Endothelial cell (in vitro differentiated cells): Measurements from ENCODE around the gene LDAF1. TPM values are rescaled to one million over a fixed set of nuclear protein-coding genes. Genes with fewer than 3 reads are reported as not detected.

ENCODE experiments used
- DNase-seq: peaks from one replicate; pipeline ENCODE4 v3.0.0; 2021; ENCODE audit warnings: low spot score
- H3K27ac Mint-ChIP-seq: one replicate; pipeline ENCODE4 v1.8.0; 2021; ENCODE audit warnings: mixed read lengths, inconsistent platforms; ENCODE audit not compliant: unreplicated experiment
- H3K27me3 Mint-ChIP-seq: one replicate; pipeline ENCODE4 v1.8.0; 2021; ENCODE audit warnings: mild to moderate bottlenecking, moderate library complexity, mixed read lengths, inconsistent platforms; ENCODE audit not compliant: unreplicated experiment
- H3K36me3 Mint-ChIP-seq: one replicate; pipeline ENCODE4 v1.8.0; 2021; ENCODE audit warnings: mild to moderate bottlenecking, low read depth, mixed read lengths, inconsistent platforms; ENCODE audit not compliant: unreplicated experiment
- H3K4me1 Mint-ChIP-seq: one replicate; pipeline ENCODE4 v1.8.0; 2021; ENCODE audit warnings: mild to moderate bottlenecking, mixed read lengths, inconsistent platforms; ENCODE audit not compliant: unreplicated experiment
- H3K4me3 Mint-ChIP-seq: one replicate; pipeline ENCODE4 v1.8.0; 2021; ENCODE audit warnings: mild to moderate bottlenecking, mixed read lengths, inconsistent platforms; ENCODE audit not compliant: unreplicated experiment
- H3K9me3 Mint-ChIP-seq: one replicate; pipeline ENCODE4 v1.8.0; 2021; ENCODE audit warnings: mixed read lengths, inconsistent platforms; ENCODE audit not compliant: unreplicated experiment
- CTCF ChIP-seq: fragments of 200-600 bp; sonication (generic); IDR thresholded peaks from one replicate; pipeline ENCODE4 v1.5.0; 2021; ENCODE audit warnings: antibody characterized with exemption; ENCODE audit not compliant: unreplicated experiment
- total RNA-seq: library from RNA; stranded (reverse); fragmentation: NEBNext Ultra II Directional; extraction: Animal tissue kit (Norgen Biotek cat#: 25700); gene quantifications from one replicate; pipeline ENCODE4 v1.2.1, GENCODE V29; 2021; ENCODE audit not compliant: unreplicated experiment

The LDAF1 gene
- total RNA-seq, 1 donor from 2014 or later: 27.9 TPM

GRCh38 chr16:21206550-21206949 is 48.1 kb downstream of the LDAF1 start:
- peaks cover 2% of the 10 kb centered on the region for H3K27me3 Mint-ChIP-seq
- no peak for DNase-seq
- H3K9me3 Mint-ChIP-seq: no peaks in the 10 kb centered on the region
- TF ChIP-seq CTCF: no peak
- H3K4me3 Mint-ChIP-seq: no peak overlapping the region
- H3K4me1 Mint-ChIP-seq: peaks cover 8% of the 10 kb centered on the region
- H3K27ac Mint-ChIP-seq: no peak overlapping the region
- H3K36me3 Mint-ChIP-seq: no peaks in the 10 kb centered on the region

GRCh38 chr16:21208446-21209230 is 50.2 kb downstream of the LDAF1 start:
- Mint-ChIP-seq H3K4me1 (peaks cover 10% of the 10 kb centered on the region), H3K9me3 (no peaks in the 10 kb centered on the region), H3K4me3 (no peak overlapping the region), H3K27me3 (peaks cover 2% of the 10 kb centered on the region), H3K36me3 (no peaks in the 10 kb centered on the region), H3K27ac (no peak overlapping the region)
- no peak for TF ChIP-seq CTCF
- no peak for DNase-seq

- H3K27ac Mint-ChIP-seq: no peak within 1 kb of the TSS
- no peak for DNase-seq
These were observed 53.0 kb downstream of the LDAF1 start, which contains the start of gene ZP2 for GRCh38 chr16:21211486-21211885. ZP2 (minus strand) TSS chr16:21211574; CDS start chr16:21211547, 27 bp downstream.

GRCh38 chr16:21214086-21214485 is 55.6 kb downstream of the LDAF1 start:
- TF ChIP-seq CTCF: no peak
- H3K36me3 Mint-ChIP-seq: no peaks in the 10 kb centered on the region
- peaks cover 2% of the 10 kb centered on the region for H3K27me3 Mint-ChIP-seq
- no peak overlapping the region for H3K4me3 Mint-ChIP-seq
- H3K27ac Mint-ChIP-seq: no peak overlapping the region
- no peaks in the 10 kb centered on the region for H3K9me3 Mint-ChIP-seq
- no peak for DNase-seq
- peaks cover 18% of the 10 kb centered on the region for H3K4me1 Mint-ChIP-seq

More at GRCh38 chr16:21211486-21211885, 53.0 kb downstream of the LDAF1 start, which contains the start of gene ZP2:
- no peaks in the 10 kb centered on the region for H3K36me3 Mint-ChIP-seq
- no peak for TF ChIP-seq CTCF
- H3K27me3 Mint-ChIP-seq: peaks cover 2% of the 10 kb centered on the region
- H3K9me3 Mint-ChIP-seq: no peaks in the 10 kb centered on the region
- peaks cover 12% of the 10 kb centered on the region for H3K4me1 Mint-ChIP-seq
- H3K4me3 Mint-ChIP-seq: no peak within 1 kb of the TSS

GRCh38 chr16:21217121-21217520 is 58.6 kb downstream of the LDAF1 start:
- peaks cover 17% of the 10 kb centered on the region for H3K4me1 Mint-ChIP-seq
- H3K4me3 Mint-ChIP-seq: no peak overlapping the region
- TF ChIP-seq CTCF: no peak
- peaks cover 2% of the 10 kb centered on the region for H3K27me3 Mint-ChIP-seq
- no peaks in the 10 kb centered on the region for H3K36me3 Mint-ChIP-seq
- no peak for DNase-seq
- no peak overlapping the region for H3K27ac Mint-ChIP-seq
- H3K9me3 Mint-ChIP-seq: no peaks in the 10 kb centered on the region
